ENCODE measurements around the gene BRD7.

- TF ChIP-seq CTCF (IDR thresholded peaks at IDR 0.05) (no peak), POLR2A (IDR thresholded peaks at IDR 0.05) (no peak)
Measured at GRCh38 chr16:50400967-50401348, 32.2 kb upstream of the BRD7 start.
